SU-DHL-6 (cell line): ENCODE measurements around the gene IRAK2.

ENCODE experiments used
- H2AFZ ChIP-seq: fragments of 200-600 bp; sonication (generic); 2 replicates; pipeline ENCODE4 v1.6.1; 2014; ENCODE audit warnings: low read depth, mild to moderate bottlenecking, moderate library complexity, mixed read lengths, antibody characterized with exemption, low read length; ENCODE audit not compliant: severe bottlenecking
- H3F3A ChIP-seq: fragments of 200-600 bp; shearing (Covaris generic); 2 replicates; pipeline ENCODE4 v1.6.0; 2016; ENCODE audit warnings: antibody characterized with exemption, mild to moderate bottlenecking; ENCODE audit not compliant: insufficient read depth
- H3K27ac ChIP-seq: fragments of 200-600 bp; sonication (generic); 2 replicates; pipeline ENCODE4 v1.5.1; 2016; ENCODE audit warnings: low read depth, mild to moderate bottlenecking, low read length, moderate library complexity, mixed read lengths
- H3K27me3 ChIP-seq: fragments of 200-600 bp; sonication (generic), shearing (Covaris generic); 2 replicates; pipeline ENCODE4 v1.6.0; 2014; ENCODE audit warnings: mild to moderate bottlenecking, low read length
- H3K36me3 ChIP-seq: fragments of 200-600 bp; sonication (generic); 2 replicates; pipeline ENCODE4 v1.6.1; 2014; ENCODE audit warnings: mild to moderate bottlenecking, low read length, mixed read lengths
- H3K4me2 ChIP-seq: fragments of 300-600, 200-600 bp; shearing (Covaris generic), sonication (generic); 2 replicates; pipeline ENCODE4 v1.6.0; 2014; ENCODE audit warnings: low read length, low read depth, mild to moderate bottlenecking; ENCODE audit not compliant: poor library complexity, severe bottlenecking
- H3K4me3 ChIP-seq: fragments of 200-600 bp; sonication (generic); 2 replicates; pipeline ENCODE4 v1.5.1; 2014; ENCODE audit warnings: antibody characterized with exemption, low read length, mild to moderate bottlenecking, mixed read lengths; ENCODE audit not compliant: insufficient read depth, poor library complexity, severe bottlenecking
- H3K79me2 ChIP-seq: fragments of 200-600 bp; sonication (generic); 2 replicates; pipeline ENCODE4 v1.6.1; 2014; ENCODE audit warnings: mild to moderate bottlenecking, low read length, moderate library complexity; ENCODE audit not compliant: insufficient read depth
- H3K9ac ChIP-seq: fragments of 200-600 bp; sonication (generic); 2 replicates; pipeline ENCODE4 v1.7.0; 2014; ENCODE audit warnings: mild to moderate bottlenecking, low read length
- H3K9me2 ChIP-seq: fragments of 200-600 bp; sonication (generic); replicated peaks from 2 replicates; pipeline ENCODE4 v1.6.1; 2014; ENCODE audit warnings: low read length; ENCODE audit not compliant: insufficient read depth
- H3K9me3 ChIP-seq: fragments of 200-600 bp; sonication (generic); 2 replicates; pipeline ENCODE4 v1.6.1; 2014; ENCODE audit warnings: low read length, mixed read lengths; ENCODE audit not compliant: insufficient read depth
- H4K20me1 ChIP-seq: fragments of 200-600 bp; sonication (generic); 2 replicates; pipeline ENCODE4 v1.6.1; 2014; ENCODE audit warnings: low read depth, mild to moderate bottlenecking, antibody characterized with exemption, low read length, moderate library complexity, mixed read lengths
- CTCF ChIP-seq: fragments of 200-600 bp; sonication (generic); IDR thresholded peaks from one replicate; pipeline ENCODE4 v1.5.1; 2017; ENCODE audit warnings: antibody characterized with exemption, mild to moderate bottlenecking, low read length, moderate library complexity; ENCODE audit not compliant: insufficient read depth, poor library complexity, severe bottlenecking
- EZH2phosphoT487 ChIP-seq: fragments of 200-600 bp; sonication (generic), shearing (Covaris generic); conservative IDR thresholded peaks from 2 replicates; pipeline ENCODE4 v1.6.1; 2018; ENCODE audit warnings: mild to moderate bottlenecking, antibody characterized with exemption, low read length, moderate library complexity, mixed read lengths

The IRAK2 gene

GRCh38 chr3:10192953-10193691, 28.4 kb downstream of the IRAK2 start:
- Histone ChIP-seq H3K9ac (no peak overlapping the region), H3K27me3 (no peaks in the 10 kb centered on the region), H3K27ac (no peak overlapping the region), H3K9me2 (no peaks in the 10 kb centered on the region), H3F3A (no peaks in the 10 kb centered on the region), H3K4me3 (no peak overlapping the region), H4K20me1 (no peaks in the 10 kb centered on the region), H2AFZ (no peak overlapping the region), H3K79me2 (no peaks in the 10 kb centered on the region), H3K36me3 (no peaks in the 10 kb centered on the region), H3K4me2 (no peak overlapping the region), H3K9me3 (no peaks in the 10 kb centered on the region)
- TF ChIP-seq CTCF (no peak), EZH2phosphoT487 (no peak)

GRCh38 chr3:10193692-10194327, 29.1 kb downstream of the IRAK2 start:
- Histone ChIP-seq H3K4me3 (no peak overlapping the region), H3F3A (no peaks in the 10 kb centered on the region), H3K9ac (no peak overlapping the region), H3K4me2 (no peak overlapping the region), H3K9me3 (no peaks in the 10 kb centered on the region), H4K20me1 (no peaks in the 10 kb centered on the region), H3K36me3 (no peaks in the 10 kb centered on the region), H3K79me2 (no peaks in the 10 kb centered on the region), H3K27me3 (no peaks in the 10 kb centered on the region), H3K27ac (no peak overlapping the region), H3K9me2 (no peaks in the 10 kb centered on the region), H2AFZ (no peak overlapping the region)
- TF ChIP-seq CTCF (no peak), EZH2phosphoT487 (no peak)

- Histone ChIP-seq H2AFZ (no peak overlapping the region), H3K36me3 (no peaks in the 10 kb centered on the region), H3K4me2 (no peak overlapping the region), H3F3A (no peaks in the 10 kb centered on the region), H3K27ac (no peak overlapping the region), H3K27me3 (no peaks in the 10 kb centered on the region), H3K9ac (no peak overlapping the region), H3K9me3 (no peaks in the 10 kb centered on the region), H3K4me3 (no peak overlapping the region), H3K79me2 (no peaks in the 10 kb centered on the region), H4K20me1 (no peaks in the 10 kb centered on the region), H3K9me2 (no peaks in the 10 kb centered on the region)
- no peak for TF ChIP-seq CTCF
- TF ChIP-seq EZH2phosphoT487, result no peak
Observed at GRCh38 chr3:10194328-10195071, 29.8 kb downstream of the IRAK2 start.
